IMR-90 (cell line): Measurements from ENCODE around the gene TCP11L1. TPM values are rescaled to one million over a fixed set of nuclear protein-coding genes. Genes with fewer than 3 reads are reported as not detected.

ENCODE experiments used
- ATAC-seq: fragments of 200-7000 bp; cut with Tn5 transposase; 2 replicates; pipeline ENCODE4 v1.9.1; 2020; ENCODE audit warnings: low read depth, mild to moderate bottlenecking, moderate library complexity
- BruUV-seq: library from RNA; stranded (reverse); fragments of 400-500 nt; replicated peaks from 2 replicates; lab custom pipeline; 2021; lab: Mats Ljungman, UMichigan
- CTCF ChIA-PET: fragments of 300-600 bp; formaldehyde crosslinking; extraction: SDS; loops from one replicate; lab custom pipeline; 2021; ENCODE audit warnings: antibody characterized with exemption; lab: Yijun Ruan, JAX
- POLR2A ChIA-PET: fragments of 300-600 bp; sonication (Branson Sonifier 250); formaldehyde crosslinking; loops from one replicate; lab custom pipeline; 2022; ENCODE audit warnings: antibody characterized with exemption; ENCODE audit not compliant: unreplicated experiment; lab: Charles Lee
- DNase-seq: peaks from one replicate; pipeline ENCODE4 v3.0.0; 2013
- H2AFZ ChIP-seq: replicated peaks from 2 replicates; pipeline ENCODE3; 2013; ENCODE audit warnings: low read length, mild to moderate bottlenecking; ENCODE audit not compliant: poor library complexity
- H2AK5ac ChIP-seq: 2 replicates; pipeline ENCODE4 v1.6.1; 2013; ENCODE audit warnings: low read depth, low read length, inconsistent platforms
- H2AK9ac ChIP-seq: replicated peaks from 2 replicates; pipeline ENCODE3; 2013; ENCODE audit warnings: mild to moderate bottlenecking, low read depth, low read length, moderate library complexity; ENCODE audit not compliant: poor library complexity
- H2BK120ac ChIP-seq: 2 replicates; pipeline ENCODE4 v1.6.1; 2013; ENCODE audit warnings: low read depth, low read length, inconsistent platforms
- H2BK15ac ChIP-seq: 3 replicates; pipeline ENCODE4 v1.6.1; 2013; ENCODE audit warnings: low read depth, low read length, inconsistent platforms
- H2BK20ac ChIP-seq: 2 replicates; pipeline ENCODE4 v1.6.1; 2013; ENCODE audit warnings: low read depth, mild to moderate bottlenecking, inconsistent platforms, low read length, moderate library complexity
- H2BK5ac ChIP-seq: 2 replicates; pipeline ENCODE4 v1.6.1; 2013; ENCODE audit warnings: mild to moderate bottlenecking, low read depth, low read length, inconsistent platforms; ENCODE audit not compliant: poor library complexity, severe bottlenecking
- H3K14ac ChIP-seq: replicated peaks from 2 replicates; pipeline ENCODE4 v1.6.1; 2013; ENCODE audit warnings: low read depth, low read length, inconsistent platforms
- H3K18ac ChIP-seq: 2 replicates; pipeline ENCODE4 v1.6.1; 2013; ENCODE audit warnings: low read depth, low read length, control low read depth
- H3K23ac ChIP-seq: 2 replicates; pipeline ENCODE4 v1.6.1; 2013; ENCODE audit warnings: low read depth, low read length, inconsistent platforms
- H3K27ac ChIP-seq: 2 replicates; pipeline ENCODE4 v1.5.1; 2013; ENCODE audit warnings: mild to moderate bottlenecking, control low read depth, low read length; ENCODE audit not compliant: insufficient read depth
- H3K27me3 ChIP-seq: 2 replicates; pipeline ENCODE4 v1.6.1; 2013; ENCODE audit warnings: low read length; ENCODE audit not compliant: control insufficient read depth, insufficient read depth
- H3K36me3 ChIP-seq: 2 replicates; pipeline ENCODE4 v1.6.1; 2013; ENCODE audit warnings: low read length, mixed read lengths; ENCODE audit not compliant: control insufficient read depth, insufficient read depth
- H3K4ac ChIP-seq: 2 replicates; pipeline ENCODE4 v1.6.1; 2013; ENCODE audit warnings: low read depth, low read length, inconsistent platforms
- H3K4me1 ChIP-seq: 2 replicates; pipeline ENCODE4 v1.6.1; 2013; ENCODE audit warnings: low read length, mixed read lengths; ENCODE audit not compliant: control insufficient read depth, insufficient read depth
- H3K4me2 ChIP-seq: 2 replicates; pipeline ENCODE4 v1.6.1; 2013; ENCODE audit warnings: low read depth, mild to moderate bottlenecking, control low read depth, low read length, moderate library complexity
- H3K4me3 ChIP-seq: 2 replicates; pipeline ENCODE4 v1.5.1; 2013; ENCODE audit warnings: low read depth, mild to moderate bottlenecking, control low read depth, low read length, moderate library complexity; ENCODE audit not compliant: insufficient read depth
- H3K56ac ChIP-seq: 2 replicates; pipeline ENCODE4 v1.6.1; 2013; ENCODE audit warnings: low read length, inconsistent platforms; ENCODE audit not compliant: insufficient read depth; ENCODE audit errors: extremely low read depth
- H3K79me1 ChIP-seq, 2 experiments: 2 replicates each; pipeline ENCODE4 v1.6.1; 2013; ENCODE audit warnings: low read length in 2 of 2, inconsistent platforms in 1 of 2, low read depth in 1 of 2
- H3K9ac ChIP-seq: 2 replicates; pipeline ENCODE4 v1.6.1; 2013; ENCODE audit warnings: low read depth, low read length, control low read depth
- H3K9me1 ChIP-seq: 2 replicates; pipeline ENCODE4 v1.6.1; 2013; ENCODE audit warnings: low read length, inconsistent platforms; ENCODE audit not compliant: insufficient read depth
- H3K9me3 ChIP-seq: 2 replicates; pipeline ENCODE4 v1.6.1; 2013; ENCODE audit warnings: low read length; ENCODE audit not compliant: control insufficient read depth, insufficient read depth
- H4K20me1 ChIP-seq: 2 replicates; pipeline ENCODE4 v1.6.1; 2013; ENCODE audit warnings: low read length, inconsistent platforms; ENCODE audit not compliant: insufficient read depth
- H4K5ac ChIP-seq: 2 replicates; pipeline ENCODE4 v1.6.1; 2013; ENCODE audit warnings: mild to moderate bottlenecking, low read depth, low read length, control low read depth
- H4K8ac ChIP-seq, 2 experiments: 2 replicates each; pipeline ENCODE4 v1.6.1; 2013; ENCODE audit warnings: low read depth in 2 of 2, low read length in 2 of 2, control low read depth in 1 of 2, inconsistent platforms in 1 of 2
- H4K91ac ChIP-seq: 2 replicates; pipeline ENCODE4 v1.6.1; 2013; ENCODE audit warnings: low read depth, low read length, inconsistent platforms; ENCODE audit not compliant: insufficient read depth
- RCOR1 ChIP-seq: IDR thresholded peaks from 2 replicates; pipeline ENCODE4 v1.6.1; 2012; ENCODE audit warnings: mild to moderate bottlenecking, low read length, improper control_type of control experiment; ENCODE audit not compliant: insufficient replicate concordance
- SMC3 ChIP-seq: fragments of 150-350 bp; IDR thresholded peaks from 2 replicates; pipeline ENCODE4 v1.6.1; 2016; ENCODE audit warnings: low read depth, mild to moderate bottlenecking, antibody characterized with exemption, low read length, moderate library complexity
- WGBS, 2 experiments: methylation state at CpG; one replicate each; pipeline versions ENCODE4 v1.1.5 to v1.1.7; 2013; ENCODE audit warnings: missing lambda C conversion rate in 2 of 2; ENCODE audit not compliant: insufficient read length in 1 of 2; ENCODE audit errors: extremely low coverage in 2 of 2; 5-methylcytosine and 5-hydroxymethylcytosine counted together
- dilution Hi-C: fragments of 300-500 bp; cut with HindIII; formaldehyde crosslinking; loops from one replicate; pipeline ENCODE4 v1.14.3; 2018; ENCODE audit warnings: low sequenced_read_pairs; ENCODE audit not compliant: unreplicated experiment
- in situ Hi-C: fragments of 300-500 bp; cut with MboI; formaldehyde crosslinking; loops from 3 replicates; pipeline ENCODE4 v1.14.3; 2019; ENCODE audit warnings: low sequenced_read_pairs, inconsistent platforms, mixed read lengths
- intact Hi-C: fragments of 100-400 bp; cut with micrococcal nuclease; formaldehyde crosslinking; loops from 2 replicates; pipeline ENCODE4 v1.10.0; 2022
- polyA plus RNA-seq, 3 experiments: library from polyadenylated mRNA; depleted of rRNA; stranded (reverse); fragments of >200 nt; gene quantifications; 2 replicates each; pipeline ENCODE4 v1.2.3, GENCODE V29; 2012; ENCODE audit warnings: low replicate concordance in 1 of 3
- total RNA-seq: library from RNA; depleted of rRNA; stranded (reverse); fragments of >200 nt; gene quantifications from 2 replicates; pipeline ENCODE4 v1.2.3, GENCODE V29; 2012

TCP11L1 gene
- total and polyA plus RNA-seq, 2 of the 4 experiments (the other 2 are of a cell fraction): 13.9 to 17.4 TPM

DNA sequence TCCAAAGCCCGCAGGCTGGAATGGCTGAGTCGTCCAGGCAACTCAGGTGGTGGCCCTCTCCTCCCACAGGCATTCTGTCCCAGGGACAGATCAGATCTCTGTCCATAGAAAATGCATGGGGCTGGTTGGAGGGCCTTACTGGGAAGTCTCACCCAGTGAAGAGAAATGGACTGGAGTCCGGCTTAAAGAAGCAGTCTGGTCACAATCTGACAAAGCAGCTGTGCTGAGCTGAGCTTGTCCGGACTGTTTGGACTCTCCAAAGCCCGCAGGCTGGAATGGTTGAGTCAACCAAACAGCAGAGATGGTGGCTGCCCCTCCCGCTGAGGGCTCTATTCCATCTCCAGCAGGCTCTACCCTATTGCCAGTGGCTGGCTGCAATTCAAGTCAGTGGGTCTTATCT is 38.1 kb upstream of the TCP11L1 start:
- POLR2A ChIA-PET: no interaction called here
- Histone ChIP-seq H3K36me3 (no peaks in the 10 kb centered on the region), H3K4me3 (no peak overlapping the region), H2BK15ac (peak overlapping the region; percentile 59; the same call in 1 of the 3 replicates), H4K91ac (peak overlapping the region; percentile 90), H3K4me1 (peaks cover 12% of the 10 kb centered on the region), H2BK20ac (peak overlapping the region; percentile 69), H3K27me3 (no peaks in the 10 kb centered on the region), H3K23ac (peak overlapping the region; percentile 69), H3K4ac (peak overlapping the region; percentile 80), H4K5ac (no peak overlapping the region; the same call in 1 of the 2 replicates), H2AK5ac (peak overlapping the region; percentile 68), H2AK9ac (peak overlapping the region; percentile 92), H2AFZ (peak overlapping the region; percentile 72), H2BK120ac (peak overlapping the region; percentile 95), H2BK5ac (peak overlapping the region; percentile 60), H3K18ac (peak overlapping the region; percentile 50; the same call in 1 of the 2 replicates), H4K8ac (peak overlapping the region in 1 of 2 experiments; percentile 44; a peak in 1 of 4 replicates), H3K4me2 (no peak overlapping the region), H3K14ac (peak overlapping the region; percentile 90), H3K9ac (no peak overlapping the region), H3K79me1 (no peaks in the 10 kb centered on the region), H3K27ac (peak overlapping the region; percentile 71; the same call in 1 of the 2 replicates), H4K20me1 (no peaks in the 10 kb centered on the region), H3K56ac (no peak overlapping the region), H3K9me1 (peaks cover 11% of the 10 kb centered on the region), H3K9me3 (no peaks in the 10 kb centered on the region)
- BruUV-seq: no TSS peak
- dilution Hi-C loops: no loop called here
- CTCF ChIA-PET: interaction anchor here (0.6 kb wide), 1 partner anchor 44 kb away, joined by 3 read pairs; no protein-coding TSS in a partner anchor
- in situ Hi-C loops: no loop called here
- DNase-seq: peak; percentile 10
- intact Hi-C loops: no loop called here
- TF ChIP-seq RCOR1: no peak
- no peak for TF ChIP-seq SMC3
- WGBS, 2 experiments: 83% methylated on average over 1 of the region's 6 CpGs; no CpG with 5 or more reads in 1 of the 2 experiments
- peak; percentile 61 for ATAC-seq
